Breast epithelium (tissue), 3 donors: ENCODE measurements around the gene LDLR.

Experiments used
- POLR2AphosphoS5 ChIP-seq, 3 donors: sonication (generic); formaldehyde crosslinking; IDR thresholded peaks; one replicate each; pipeline ENCODE4 v1.6.1; 2017; ENCODE audit warnings: antibody characterized with exemption in 3 of 3
- TF ChIP-seq, protein P1 (sequence below), 3 donors: fragments of 450-650 bp; IDR thresholded peaks; one replicate each; pipeline ENCODE4 v1.5.1; 2016 to 2017; ENCODE audit warnings: antibody characterized with exemption in 3 of 3, mild to moderate bottlenecking in 3 of 3, moderate library complexity in 3 of 3

DNA sequence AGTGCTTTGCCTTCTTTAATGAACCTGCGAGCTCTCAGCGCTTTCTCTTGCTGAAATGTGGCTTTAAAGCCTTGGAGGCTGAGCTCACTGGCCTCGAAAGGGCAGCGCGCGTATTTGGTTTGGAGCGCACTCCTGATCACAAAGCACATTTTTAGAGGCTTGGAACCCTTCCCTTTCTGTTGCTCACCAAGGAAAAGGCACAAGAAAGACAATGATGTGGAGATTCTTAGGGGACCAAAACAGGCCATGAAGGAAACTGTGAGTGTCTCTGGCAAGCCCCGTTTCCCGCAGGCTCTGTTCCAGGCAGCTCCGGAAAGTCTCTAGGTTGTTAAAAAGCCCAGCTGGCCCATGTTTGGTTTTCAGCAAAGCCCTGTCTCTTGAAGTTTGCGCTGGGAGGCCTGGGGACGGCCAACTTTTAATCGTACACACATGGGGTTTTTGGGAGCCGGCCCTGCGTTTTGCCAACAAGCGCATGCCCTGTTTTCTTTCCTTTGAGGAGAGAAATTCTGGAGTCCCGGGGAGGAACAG lies 75.7 kb downstream of the LDLR start:
- TF ChIP-seq POLR2AphosphoS5 (IDR thresholded peaks at IDR 0.05) = peak in 2 of 3 donors; percentile 70 to 73
- TF ChIP-seq, protein P1, sequence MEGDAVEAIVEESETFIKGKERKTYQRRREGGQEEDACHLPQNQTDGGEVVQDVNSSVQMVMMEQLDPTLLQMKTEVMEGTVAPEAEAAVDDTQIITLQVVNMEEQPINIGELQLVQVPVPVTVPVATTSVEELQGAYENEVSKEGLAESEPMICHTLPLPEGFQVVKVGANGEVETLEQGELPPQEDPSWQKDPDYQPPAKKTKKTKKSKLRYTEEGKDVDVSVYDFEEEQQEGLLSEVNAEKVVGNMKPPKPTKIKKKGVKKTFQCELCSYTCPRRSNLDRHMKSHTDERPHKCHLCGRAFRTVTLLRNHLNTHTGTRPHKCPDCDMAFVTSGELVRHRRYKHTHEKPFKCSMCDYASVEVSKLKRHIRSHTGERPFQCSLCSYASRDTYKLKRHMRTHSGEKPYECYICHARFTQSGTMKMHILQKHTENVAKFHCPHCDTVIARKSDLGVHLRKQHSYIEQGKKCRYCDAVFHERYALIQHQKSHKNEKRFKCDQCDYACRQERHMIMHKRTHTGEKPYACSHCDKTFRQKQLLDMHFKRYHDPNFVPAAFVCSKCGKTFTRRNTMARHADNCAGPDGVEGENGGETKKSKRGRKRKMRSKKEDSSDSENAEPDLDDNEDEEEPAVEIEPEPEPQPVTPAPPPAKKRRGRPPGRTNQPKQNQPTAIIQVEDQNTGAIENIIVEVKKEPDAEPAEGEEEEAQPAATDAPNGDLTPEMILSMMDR (IDR thresholded peaks at IDR 0.05) = no peak
